OCI-LY1 (cell line): Measurements from ENCODE around the gene RET.

ENCODE experiments used
- EZH2 ChIP-seq: fragments of 200-600 bp; sonication (generic), shearing (Covaris generic); IDR thresholded peaks from 2 replicates; pipeline ENCODE4 v1.8.0; 2017; ENCODE audit warnings: borderline replicate concordance, mixed run types, mild to moderate bottlenecking, antibody characterized with exemption, low read length, moderate library complexity, mixed read lengths
- TF ChIP-seq, protein P1 (sequence below): fragments of 200-600 bp; sonication (generic), shearing (Covaris generic); IDR thresholded peaks from 2 replicates; pipeline ENCODE4 v1.5.1; 2017; ENCODE audit warnings: mild to moderate bottlenecking, antibody characterized with exemption, low read length, moderate library complexity, mixed read lengths

DNA sequence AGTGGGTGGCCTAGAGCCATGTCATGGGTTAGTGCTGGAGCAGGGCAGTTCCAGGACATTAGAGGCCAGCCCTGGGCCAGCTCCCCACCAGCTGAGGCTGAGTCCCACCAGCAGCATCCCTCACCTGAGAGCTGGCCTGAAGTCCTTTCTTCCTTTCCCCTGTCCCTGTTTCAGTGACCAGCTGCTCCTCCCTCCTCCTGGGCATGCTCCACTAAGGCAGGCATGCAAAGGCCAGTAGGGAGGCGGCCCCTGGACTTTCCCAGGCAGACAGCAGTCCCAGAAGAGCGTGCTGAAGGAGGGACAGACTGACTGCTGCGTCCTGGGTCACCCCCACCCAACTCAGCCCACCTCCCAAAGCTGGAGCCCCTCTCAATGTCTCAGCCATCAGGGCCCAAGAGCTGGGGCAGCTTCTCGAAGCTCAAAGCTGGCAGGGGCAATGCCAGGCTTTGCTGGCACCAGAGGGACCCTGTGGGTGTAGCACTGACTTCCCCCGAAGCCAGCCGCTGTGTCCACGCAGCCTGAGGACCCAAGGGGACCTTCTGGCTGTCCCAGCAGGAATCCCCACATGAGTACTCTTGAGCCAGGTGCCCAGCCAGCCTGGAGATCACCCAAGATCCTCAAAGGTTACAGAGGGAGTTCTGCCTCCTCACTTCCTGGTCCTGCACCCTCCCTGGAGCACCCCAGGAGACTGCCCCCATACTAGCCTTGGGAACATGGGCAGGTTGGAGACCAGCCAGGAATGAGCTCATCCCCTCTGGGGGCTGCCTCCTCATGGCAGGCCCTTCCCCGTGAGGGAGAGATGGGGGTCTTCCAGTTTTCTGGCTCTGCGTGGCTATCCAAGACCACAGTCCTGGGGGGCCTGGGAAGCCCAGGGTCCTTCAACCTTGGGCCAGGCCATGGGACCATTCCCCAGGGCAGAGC lies 35.2 kb upstream of the RET start:
- TF ChIP-seq, protein P1, sequence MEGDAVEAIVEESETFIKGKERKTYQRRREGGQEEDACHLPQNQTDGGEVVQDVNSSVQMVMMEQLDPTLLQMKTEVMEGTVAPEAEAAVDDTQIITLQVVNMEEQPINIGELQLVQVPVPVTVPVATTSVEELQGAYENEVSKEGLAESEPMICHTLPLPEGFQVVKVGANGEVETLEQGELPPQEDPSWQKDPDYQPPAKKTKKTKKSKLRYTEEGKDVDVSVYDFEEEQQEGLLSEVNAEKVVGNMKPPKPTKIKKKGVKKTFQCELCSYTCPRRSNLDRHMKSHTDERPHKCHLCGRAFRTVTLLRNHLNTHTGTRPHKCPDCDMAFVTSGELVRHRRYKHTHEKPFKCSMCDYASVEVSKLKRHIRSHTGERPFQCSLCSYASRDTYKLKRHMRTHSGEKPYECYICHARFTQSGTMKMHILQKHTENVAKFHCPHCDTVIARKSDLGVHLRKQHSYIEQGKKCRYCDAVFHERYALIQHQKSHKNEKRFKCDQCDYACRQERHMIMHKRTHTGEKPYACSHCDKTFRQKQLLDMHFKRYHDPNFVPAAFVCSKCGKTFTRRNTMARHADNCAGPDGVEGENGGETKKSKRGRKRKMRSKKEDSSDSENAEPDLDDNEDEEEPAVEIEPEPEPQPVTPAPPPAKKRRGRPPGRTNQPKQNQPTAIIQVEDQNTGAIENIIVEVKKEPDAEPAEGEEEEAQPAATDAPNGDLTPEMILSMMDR: no peak
- TF ChIP-seq EZH2: no peak
